Suppressor macrophage treated with lipopolysaccharide for 4 hours (primary cell): ENCODE data around the gene KLF9.

Experiments used
- DNase-seq: peaks from one replicate; pipeline ENCODE4 v3.0.0-alpha.2; 2020

Gene KLF9

DNA sequence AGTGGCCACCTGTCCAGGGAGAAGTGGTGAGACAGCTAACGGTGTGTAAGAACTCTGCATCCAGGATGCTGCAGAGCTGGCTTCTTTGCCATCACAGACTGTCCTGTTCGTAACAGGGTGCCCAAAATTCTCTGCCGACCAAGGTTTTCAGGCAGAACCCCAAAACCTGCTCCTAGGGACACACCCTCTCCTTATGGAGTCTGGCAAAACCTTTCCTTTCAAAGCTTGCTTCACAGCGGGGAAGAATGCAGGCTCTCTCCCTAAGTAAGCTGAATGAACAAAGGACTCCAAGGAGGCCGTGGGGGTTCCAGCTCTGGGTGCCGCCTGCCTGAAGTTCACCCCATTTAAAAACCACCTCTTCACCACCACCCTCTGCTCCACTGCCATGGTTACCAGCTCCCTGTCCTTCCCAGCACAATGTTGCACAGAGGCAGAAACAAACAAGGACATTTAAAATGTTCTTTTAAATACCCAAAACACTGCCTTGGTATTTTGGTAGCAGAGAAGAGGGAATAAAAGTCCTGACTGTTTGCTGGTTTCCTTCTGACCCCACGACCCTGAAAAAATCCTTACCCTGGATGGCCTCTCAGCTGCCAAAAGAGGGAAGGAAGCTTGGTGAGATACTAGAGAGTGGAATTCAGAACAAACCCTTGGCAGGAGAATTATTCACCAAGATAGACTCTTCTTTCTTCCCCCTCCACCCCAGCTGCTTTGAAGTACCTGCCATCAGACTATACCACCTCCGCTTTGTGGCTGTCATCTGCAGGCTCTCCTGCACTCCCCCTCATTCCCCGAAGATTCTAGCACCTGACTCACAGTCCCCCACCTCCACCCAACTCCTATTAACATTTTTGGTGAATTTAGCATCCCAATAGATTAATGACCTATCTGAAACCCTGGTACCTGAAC, 7.1 kb upstream of the KLF9 start:
- DNase-seq: no peak

DNA sequence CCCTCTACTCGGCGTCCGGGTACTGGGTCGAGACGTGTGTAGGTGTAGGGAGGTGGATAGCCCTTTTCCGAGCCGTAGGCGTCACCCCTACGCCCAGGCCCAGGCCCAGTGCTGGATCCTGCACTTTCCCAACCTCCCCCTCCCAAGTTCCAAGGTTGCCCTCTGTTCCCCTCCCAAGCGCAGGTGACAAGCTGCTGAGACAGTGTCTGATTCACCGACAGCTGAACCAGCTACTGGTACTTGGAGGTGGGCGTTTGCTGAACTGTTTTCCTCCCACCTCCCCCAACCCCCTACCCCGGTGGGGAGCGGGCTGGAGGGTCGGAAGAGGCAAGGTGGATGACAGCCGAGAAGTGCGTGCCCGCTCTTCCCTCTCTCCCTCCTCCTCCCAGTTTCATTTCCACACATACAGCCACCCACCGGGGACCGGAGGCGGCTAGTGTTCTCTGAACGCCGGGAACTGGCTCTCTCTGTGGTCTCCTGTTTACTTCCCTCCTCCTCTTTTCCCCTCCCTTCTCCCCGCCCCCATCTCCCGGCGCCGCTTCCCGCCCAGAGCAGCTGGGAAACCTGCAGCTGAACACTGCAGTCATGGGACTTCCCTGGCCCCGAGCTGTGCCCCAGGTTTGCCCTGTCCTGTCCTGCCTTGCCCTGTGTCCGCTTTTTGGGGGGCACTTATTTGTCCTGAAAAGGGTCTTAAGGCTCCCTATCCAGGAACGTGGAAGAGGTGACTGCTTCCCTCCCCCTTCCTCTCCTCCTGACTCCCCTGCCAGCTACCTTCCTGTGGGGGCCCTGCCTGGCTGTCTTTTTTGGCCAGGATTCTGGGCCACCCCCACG, 6.2 kb upstream of the KLF9 start:
- peak; percentile 93 for DNase-seq

DNA sequence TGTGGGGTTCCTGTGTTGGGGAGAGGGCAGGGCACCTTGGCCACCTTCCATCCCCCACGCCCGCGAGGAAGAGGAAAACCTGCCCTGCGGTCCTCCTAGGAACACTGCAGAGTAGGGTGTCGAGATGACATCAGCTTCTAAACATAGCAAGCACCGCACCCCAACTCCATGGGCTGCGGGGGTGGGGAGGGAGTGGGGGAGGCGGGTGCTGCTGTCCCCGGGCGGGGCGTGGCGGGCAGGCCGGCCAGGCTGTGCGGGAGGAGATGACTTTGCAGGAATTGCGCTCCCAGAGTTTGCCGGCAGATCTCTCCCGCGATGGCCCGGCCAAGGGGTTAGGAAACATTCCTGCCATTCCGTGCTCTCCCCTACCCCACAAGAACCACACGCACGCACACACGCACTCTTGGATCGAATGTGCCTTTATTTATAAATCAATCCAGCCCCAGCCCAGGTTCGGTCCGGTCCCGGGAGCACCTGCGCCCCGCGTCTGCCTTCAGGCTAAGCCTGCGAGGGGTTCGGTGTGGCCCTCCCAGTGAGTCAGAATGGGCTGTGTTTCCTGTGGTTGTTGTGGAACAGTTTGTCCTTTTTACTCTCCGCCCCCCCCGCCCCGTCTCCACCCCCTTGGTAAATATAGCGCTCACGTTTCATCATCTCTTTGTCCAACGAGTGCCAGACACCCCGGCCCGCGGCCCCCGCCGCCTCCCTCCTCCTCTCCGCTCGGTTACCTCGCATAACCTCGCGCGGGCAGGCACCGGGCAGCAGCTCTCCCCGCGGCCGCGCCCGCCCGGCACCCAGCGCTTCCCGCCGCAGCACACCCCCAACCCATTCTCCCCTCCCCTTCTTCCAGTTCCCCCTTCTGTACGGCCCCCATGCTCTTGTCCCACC, 5.3 kb upstream of the KLF9 start:
- peak; percentile 96 for DNase-seq

DNA sequence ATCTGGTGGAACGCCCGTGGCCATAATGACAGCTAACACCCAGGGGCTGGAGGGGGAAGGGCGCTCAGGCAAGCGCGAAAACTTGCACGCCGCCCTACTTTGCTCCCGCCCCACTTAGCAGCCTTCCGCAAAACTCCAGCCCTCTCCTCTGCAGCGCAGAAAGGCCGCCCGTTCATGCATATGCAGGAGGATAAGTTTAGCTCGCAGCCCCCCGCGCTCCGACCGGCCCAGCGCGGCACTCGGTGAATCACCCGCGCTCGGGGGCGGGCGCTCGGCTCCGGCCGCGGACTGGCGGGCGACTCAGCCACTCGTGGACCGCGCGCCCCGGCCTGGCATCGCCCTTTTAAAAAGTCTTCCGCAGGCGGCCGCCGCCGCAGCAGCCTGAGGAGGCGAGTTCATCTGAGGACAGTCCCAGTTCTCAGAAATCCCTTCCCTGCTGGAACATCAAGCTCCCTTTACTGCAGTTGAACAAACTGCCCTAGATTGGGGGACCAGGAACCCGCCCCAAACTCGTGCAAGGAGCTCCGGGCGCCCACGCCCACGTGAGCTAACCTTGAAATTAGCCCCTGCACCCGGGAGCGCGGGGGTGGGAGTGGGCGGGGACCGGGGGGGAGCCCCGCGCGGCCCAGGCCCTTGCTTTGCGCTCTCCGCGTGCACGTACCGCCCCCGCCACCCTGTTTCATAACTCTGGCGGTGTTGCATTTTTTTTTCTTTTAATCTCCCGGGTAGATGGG, 4.5 kb upstream of the KLF9 start:
- DNase-seq: peak; percentile 98

DNA sequence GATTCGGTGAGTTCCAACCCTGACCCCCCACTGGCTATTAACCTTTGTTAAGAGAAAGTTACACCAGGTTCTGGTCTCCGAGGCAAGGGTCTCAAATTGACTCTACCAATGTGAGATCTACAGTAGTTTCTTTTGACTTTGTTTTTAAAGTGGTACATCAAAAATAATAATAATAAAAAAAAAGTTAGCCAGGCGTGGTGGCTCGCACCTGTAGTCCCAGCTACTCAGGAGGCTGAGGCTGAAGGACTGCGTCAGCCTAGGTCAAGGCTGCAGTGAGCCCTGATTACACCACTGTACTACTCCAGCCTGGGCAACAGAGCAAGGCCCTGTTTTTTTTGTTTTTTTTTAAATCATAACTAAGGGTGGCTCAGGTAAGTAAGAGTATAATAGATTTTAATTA, 1.0 kb upstream of the KLF9 start:
- no peak for DNase-seq

DNA sequence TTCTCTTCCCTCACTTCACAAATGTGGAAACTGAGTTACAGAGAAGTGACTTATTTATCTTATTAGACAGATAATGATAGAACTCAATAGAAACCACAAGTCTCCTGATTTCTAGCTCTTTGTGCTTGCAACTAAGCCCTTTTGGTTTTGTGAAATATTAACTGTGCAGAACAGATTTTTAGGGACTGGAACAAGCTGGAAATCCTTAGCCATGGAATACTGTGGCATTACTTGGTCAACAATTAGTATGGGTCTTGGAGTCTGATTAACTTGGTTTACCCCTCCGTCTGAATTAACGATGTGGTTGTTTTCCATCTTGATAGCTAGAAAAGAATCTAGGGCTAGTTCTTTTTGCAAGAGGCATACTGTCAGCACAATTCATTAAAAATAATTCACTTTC, 584 bp upstream of the KLF9 start:
- DNase-seq: no peak

DNA sequence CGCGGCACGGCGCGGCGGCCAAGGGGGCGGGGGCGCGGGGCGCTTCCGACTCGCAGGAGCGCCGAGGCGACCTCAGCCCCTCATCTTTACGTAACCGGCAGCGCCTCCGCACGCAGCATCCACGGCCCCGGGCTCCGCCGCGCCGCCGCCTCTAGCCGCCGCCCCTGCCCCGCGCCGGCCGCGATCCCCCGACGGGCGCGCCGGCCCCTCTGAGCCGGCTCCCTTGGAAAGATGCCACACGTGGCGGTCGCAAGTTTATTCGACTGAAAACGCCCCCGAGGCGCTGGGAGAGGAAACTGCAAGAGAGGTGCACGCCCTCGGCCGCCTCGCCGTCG, 1.0 kb downstream of the KLF9 start:
- DNase-seq: peak; percentile 72

DNA sequence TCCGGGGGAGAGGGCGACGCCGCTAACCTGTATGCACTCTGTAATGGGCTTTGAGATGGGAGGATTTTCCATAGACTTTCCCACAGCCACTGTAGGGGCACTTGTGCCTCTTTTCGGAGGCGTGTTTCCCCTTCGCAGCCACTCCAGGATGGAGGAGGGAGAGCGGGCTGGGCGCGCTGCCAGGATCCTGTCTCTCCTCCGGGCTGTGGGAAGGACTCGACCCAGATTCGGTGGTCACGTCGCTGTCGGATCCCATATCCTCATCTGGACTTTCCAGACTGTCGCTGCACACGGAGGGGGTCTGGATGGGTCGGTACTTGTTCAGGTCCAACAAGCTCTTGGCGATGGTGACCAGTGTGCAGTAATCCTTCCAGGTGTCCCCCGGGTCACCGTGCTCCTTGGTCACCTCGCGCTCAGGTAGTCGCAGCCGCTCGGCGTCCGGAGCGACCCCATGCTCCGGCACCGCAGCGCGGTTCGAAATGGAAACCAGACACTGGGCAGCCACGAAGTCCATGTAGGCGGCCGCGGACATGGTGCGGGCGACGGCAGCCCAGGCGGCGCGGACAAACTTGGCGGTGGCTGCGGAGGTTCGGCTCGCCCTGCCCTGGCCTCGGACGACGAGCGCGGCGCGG, 1.5 kb downstream of the KLF9 start:
- peak; percentile 85 for DNase-seq

DNA sequence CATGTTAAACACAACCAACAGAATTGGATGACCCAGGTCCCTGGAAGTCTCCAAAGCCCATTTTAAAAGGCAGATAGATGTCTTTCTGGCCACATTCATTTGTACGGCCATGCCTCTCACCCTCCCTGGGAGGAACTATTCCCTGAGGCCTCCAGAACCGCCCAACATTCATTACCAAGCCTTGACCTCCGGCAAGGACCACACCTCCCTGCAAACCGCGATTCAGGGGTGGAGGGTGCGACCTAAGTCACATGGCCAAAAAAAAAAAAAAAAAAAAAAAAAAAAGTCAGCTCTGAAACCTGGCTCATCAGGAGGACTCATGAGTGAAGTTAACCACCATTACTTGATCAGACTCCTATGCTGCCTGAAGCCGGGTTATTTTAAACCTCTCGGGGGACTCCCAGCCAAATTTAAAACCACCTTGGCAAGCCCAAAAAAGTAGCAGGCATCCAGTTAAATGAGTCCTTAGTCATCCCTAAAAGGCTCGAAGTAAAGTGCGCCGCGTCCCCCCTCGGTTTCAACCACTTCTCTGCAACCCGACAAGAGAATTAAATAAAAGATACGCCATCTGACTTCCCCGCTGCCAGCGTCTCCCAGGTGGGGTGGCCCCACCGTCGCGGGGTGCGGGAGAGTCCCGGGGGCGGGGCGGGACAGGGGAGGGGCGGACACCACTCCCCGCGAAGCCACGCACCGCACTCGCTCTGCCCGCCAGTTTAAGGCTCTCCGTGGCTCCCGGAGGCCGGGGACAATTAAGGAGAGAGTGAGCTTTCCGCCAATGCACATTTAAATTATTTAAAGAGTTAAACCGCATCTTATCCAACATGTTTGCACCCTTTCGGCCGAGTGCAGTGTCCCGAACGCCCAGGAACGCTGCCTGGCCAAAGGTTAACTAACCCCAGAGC, 2.3 kb downstream of the KLF9 start:
- DNase-seq: peak; percentile 91

DNA sequence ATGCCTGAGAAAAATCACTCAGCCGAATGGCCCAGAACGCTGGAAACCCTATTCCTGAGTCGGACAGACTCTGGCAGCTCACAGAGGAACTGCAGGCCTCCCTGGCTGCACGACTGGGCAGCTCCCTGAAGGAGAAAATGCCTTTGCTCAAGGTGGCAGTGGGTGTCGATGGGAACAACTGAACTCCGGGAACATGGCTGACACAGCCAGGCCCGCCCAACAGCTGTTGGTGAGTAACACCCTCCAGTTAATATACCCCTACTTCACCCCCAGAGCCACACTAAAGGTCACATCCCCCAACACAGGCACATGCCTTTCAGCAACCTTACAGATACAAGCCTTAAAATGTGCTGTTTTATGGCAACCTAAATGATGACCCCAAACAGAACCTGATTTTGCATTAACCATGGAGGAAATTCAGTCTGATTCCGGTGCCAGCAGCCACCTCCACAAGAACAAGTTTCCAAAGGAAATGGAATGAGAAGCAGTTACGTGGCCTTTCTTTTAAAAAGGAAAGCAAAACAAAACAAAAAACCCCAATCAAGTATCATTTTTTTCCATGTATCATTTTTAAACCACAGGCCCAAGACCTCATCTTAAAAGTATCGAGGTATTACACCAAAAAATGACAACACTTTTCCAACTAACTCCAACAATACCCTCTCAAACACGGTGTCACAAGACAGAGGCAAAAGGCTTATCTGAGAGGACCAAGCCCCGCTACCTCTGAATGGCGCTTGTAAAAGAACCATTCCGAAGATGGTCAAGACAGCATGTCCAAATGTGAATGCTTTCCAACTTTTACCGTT, 3.1 kb downstream of the KLF9 start:
- DNase-seq: peak; percentile 81

DNA sequence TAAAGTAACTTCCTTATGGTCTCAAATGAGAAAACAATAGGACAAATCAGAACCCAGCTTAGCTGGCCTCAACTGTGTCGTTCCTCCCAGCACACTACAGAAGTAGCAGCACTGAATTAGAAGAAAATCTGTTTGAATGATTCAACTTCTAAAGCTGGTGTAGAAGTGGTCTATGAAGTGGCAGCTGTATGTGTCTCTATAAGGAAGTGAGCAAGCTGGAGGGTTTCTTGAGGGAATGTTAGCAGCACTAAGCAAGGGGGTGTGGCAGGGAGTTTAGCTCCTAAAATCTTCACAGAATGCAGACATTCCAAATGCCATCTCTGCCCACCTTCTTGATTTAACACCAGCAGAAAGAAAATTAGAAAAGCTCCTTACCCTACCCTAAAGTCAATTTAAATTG, 4.1 kb downstream of the KLF9 start:
- peak; percentile 80 for DNase-seq

DNA sequence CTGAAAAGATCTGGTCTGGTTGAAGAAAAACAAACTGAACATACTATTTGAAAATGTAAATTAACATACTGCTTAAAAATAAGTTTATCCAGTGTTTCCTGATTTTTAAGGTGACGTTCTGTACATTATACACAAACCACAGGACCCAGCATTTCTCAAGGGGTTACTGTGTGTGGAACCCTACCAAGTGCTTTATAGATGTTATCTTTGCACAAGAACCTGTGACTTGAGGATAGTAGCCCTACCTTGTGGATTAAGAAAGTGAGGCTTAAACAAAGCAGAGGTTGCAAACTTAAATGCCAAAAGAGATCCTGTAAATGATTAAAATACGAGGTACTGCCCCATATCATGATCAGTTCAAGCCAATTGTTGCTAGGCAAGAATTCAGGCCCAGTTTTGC, 4.7 kb downstream of the KLF9 start:
- DNase-seq: no peak

DNA sequence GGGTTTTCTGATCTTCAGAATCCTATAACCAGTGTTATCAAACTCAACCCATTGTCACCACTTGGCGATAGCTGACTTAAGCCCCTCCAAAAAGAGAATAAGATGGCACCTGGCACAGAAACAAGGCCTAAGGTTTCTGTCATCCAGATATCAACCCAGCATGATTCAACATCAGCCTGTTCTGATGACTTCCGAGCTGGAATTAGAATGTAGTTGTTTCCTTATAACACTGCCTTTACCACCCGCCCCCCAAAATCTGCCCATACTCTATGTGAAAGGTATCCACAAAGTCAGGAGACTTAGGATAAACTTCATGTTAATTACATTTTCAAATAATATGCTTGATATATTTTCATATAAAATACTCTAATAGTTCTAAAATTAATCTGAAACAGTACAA, 5.2 kb downstream of the KLF9 start:
- DNase-seq: no peak

DNA sequence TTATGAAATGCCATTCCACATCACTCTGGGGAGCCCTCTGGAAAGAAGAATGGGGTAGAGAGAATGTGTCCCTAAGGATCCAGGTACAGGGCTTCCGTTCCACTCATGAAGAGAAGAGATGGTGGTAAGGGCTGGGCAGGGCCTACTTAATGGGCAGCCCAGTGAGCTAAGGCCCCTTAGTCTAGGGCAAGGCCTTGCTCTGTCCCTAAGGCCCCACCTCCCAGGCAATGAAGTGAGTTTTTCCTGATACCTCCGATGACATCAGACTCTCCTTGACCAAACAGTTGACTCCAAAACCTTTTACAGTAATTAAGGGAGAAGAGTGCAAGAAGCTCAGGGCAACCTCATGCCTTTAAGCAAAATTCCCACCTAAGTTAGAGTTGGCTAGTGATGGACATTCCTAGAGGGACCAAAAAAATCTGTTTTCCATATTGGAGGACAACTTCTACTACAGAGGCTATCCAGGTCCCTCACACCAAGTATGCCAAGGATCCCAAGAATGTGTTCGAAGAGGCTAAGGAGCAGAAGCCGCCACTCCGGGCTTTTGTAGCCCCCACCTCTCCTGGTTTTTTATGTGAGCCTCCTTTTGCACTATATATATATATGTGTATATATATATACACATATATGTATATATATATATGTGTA, 5.9 kb downstream of the KLF9 start:
- no peak for DNase-seq

DNA sequence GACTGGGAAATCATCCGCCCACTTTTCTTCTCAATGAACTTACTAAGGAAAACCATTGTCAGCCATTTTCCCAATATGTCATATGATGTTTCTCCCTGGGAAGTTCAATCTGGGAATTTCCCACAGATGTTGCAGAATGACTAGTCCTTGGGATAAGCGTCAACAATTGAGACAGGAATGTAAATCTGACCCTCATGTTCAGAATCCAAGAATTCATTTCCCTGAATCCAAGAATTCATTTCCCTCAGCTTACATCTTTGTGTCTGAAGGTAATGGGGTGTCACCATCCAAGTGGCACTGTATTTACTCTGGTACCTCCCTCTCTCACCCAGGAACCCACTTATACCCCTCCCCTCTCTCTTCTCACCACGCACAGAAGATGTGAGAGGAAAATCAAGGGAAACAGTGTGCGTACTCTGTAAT, 7.4 kb downstream of the KLF9 start:
- peak; percentile 88 for DNase-seq

DNA sequence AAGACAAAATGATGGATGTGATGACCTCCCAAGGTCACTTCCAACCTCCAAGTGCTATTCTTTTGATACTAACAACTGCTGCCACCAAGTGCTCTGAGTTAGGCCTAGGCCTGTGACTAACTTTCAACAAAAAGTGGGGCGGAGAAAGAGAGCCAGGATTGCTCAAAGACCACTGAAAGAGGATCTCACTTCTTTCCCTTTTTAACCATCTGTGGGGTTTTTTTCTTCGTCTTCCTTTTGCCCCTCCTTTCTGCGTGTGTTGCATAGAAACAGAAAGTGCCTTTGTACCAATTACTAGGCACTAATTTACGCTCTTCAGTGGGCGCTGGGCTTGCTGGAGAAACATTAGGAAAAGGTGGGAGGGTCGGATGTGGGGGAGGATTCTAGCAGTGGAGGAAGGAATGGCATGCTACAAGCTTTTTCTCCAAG, 8.0 kb downstream of the KLF9 start:
- DNase-seq: peak; percentile 95

DNA sequence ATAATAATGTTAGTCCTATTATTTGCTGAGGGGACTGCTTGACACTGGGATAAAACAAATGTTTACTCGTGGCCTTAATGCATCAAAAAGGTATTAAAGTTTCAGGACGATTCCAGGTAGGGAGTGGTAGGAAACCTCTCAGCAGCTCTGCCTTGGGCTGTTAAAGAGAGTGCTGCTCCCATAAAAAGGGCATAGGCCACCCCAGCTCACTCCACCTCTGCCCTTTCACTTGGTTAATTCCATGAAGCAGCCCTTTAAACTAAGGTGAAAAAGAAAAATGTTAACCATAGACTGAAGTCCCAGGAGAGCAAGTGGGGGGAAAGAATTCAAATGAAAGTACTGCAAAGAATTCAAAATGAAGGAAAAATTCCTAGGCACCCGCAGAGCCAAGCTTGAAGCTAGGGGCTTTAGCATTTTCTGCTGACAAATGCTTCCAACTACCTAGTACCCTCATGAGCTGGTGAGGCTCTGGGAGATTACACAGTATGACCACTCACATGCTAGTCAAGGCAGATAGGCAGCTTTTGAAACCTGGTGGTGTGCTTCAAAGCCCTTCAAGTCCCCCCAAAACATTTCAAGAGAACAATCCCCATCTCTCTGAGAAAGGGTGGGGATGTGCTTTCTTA, 8.5 kb downstream of the KLF9 start:
- no peak for DNase-seq

DNA sequence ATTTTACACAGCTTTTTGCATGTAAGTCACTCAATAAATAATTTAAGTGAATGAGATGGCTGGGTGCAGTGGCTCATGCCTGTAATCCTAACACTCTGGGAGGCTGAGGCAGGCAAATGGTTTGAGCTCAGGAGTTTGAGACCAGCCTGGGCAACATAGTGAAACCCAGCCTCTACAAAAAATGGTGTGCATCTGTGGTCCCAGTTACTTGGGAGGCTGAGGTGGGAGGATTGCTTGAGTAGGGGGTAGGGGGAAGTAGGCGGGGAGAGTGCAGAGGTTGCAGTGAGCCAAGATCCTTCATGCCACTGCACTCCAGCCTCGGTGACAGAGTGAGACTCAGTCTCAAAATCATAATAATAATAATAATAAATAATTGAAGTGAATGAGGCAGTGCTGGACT, 10.2 kb downstream of the KLF9 start:
- no peak for DNase-seq

DNA sequence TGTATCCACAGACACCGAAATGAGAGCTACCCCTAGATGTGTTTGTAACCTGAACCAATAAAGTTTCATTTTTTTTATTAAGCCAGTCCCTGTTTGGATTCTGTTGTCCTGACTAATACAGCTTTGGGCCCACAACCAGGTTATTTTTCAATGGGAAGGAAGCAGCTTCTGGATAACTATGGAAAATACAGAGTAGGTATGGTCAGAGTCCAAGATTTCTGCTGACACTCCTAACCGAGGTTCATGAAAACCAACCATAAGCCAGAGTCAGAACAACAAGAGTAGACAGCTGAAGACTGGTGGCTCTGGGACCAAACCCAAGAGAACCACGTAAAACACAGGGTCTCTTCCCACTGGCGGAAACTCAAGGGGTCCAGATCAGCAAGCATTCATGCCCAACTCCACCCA, 10.8 kb downstream of the KLF9 start:
- no peak for DNase-seq
